SH-SY5Y (cell line): ENCODE data around the gene GPRC5A.

Source experiments
- GATA2 ChIP-seq: IDR thresholded peaks from 2 replicates; pipeline ENCODE4 v1.6.1; 2011; ENCODE audit warnings: mild to moderate bottlenecking, low read depth, low read length
- GATA3 ChIP-seq: IDR thresholded peaks from 2 replicates; pipeline ENCODE4 v1.6.1; 2011; ENCODE audit warnings: low read depth, mild to moderate bottlenecking, low read length, moderate library complexity

DNA sequence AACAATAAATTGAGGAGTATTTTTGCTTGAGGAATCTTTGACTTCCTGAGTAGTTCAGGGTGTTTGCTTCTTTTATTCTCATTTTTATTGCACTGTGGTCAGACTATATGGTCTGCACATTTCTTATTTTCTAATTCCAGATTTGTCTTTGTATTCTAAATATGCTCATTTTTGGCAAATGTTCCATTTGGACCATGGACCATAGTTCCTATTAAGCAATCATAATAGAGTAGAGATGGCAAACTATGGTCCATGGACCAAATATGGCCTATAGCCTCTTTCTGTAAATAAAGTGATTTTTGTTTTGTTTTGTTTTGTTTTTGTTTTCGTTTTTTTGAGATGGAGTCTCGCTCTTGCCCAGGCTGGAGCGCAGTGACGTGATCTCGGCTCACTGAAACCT lies 2.1 kb downstream of the GPRC5A start:
- TF ChIP-seq GATA2 (no peak), GATA3 (no peak)
